KMS-11 (cell line): Measurements from ENCODE around the gene GRIK5.
"Not testable (repeated sequence)": the region's sequence is repeated elsewhere in the genome, so short reads cannot be mapped to it uniquely, and the experiment has no call there.

Experiments
- H2AFZ ChIP-seq: fragments of 200-600 bp; sonication (generic); 2 replicates; pipeline ENCODE4 v1.6.1; 2016; ENCODE audit warnings: antibody characterized with exemption, mixed run types, low read depth
- H3K27ac ChIP-seq: fragments of 200-600 bp; sonication (generic); 2 replicates; pipeline ENCODE4 v1.6.1; 2016; ENCODE audit warnings: mild to moderate bottlenecking, mixed run types
- H3K27me3 ChIP-seq: fragments of 200-600 bp; sonication (generic); 2 replicates; pipeline ENCODE4 v1.6.1; 2017; ENCODE audit warnings: mild to moderate bottlenecking, low read depth, mixed run types, moderate library complexity; ENCODE audit not compliant: insufficient read depth
- H3K36me3 ChIP-seq: fragments of 200-600 bp; sonication (generic); 2 replicates; pipeline ENCODE4 v1.6.1; 2017; ENCODE audit warnings: mild to moderate bottlenecking, mixed run types; ENCODE audit not compliant: insufficient read depth
- H3K4me1 ChIP-seq: fragments of 200-600 bp; sonication (generic); 2 replicates; pipeline ENCODE4 v1.6.1; 2016; ENCODE audit warnings: mild to moderate bottlenecking, low read depth, mixed run types; ENCODE audit not compliant: poor library complexity, severe bottlenecking
- H3K4me2 ChIP-seq: fragments of 200-600 bp; sonication (generic); 2 replicates; pipeline ENCODE4 v1.7.0; 2016; ENCODE audit warnings: mild to moderate bottlenecking, mixed run types
- H3K4me3 ChIP-seq: fragments of 200-600 bp; sonication (generic); IDR thresholded peaks from 2 replicates; pipeline ENCODE4 v1.6.1; 2017; ENCODE audit warnings: low read depth, low read length, mixed read lengths; ENCODE audit not compliant: insufficient read depth
- H3K79me2 ChIP-seq: fragments of 200-600 bp; sonication (generic); 2 replicates; pipeline ENCODE4 v1.6.1; 2016; ENCODE audit warnings: low read depth, mixed run types; ENCODE audit not compliant: insufficient read depth
- H3K9ac ChIP-seq: fragments of 200-600 bp; sonication (generic); 2 replicates; pipeline ENCODE4 v1.6.1; 2016; ENCODE audit warnings: mild to moderate bottlenecking, mixed run types
- H4K20me1 ChIP-seq: fragments of 200-600 bp; sonication (generic); 2 replicates; pipeline ENCODE4 v1.6.1; 2016; ENCODE audit warnings: mild to moderate bottlenecking, mixed run types; ENCODE audit not compliant: insufficient read depth
- CTCF ChIP-seq: fragments of 200-600 bp; sonication (generic); conservative IDR thresholded peaks from 2 replicates; pipeline ENCODE4 v1.6.1; 2017; ENCODE audit warnings: low read depth, mild to moderate bottlenecking, antibody characterized with exemption, low read length, moderate library complexity, mixed read lengths

GRIK5 gene

GRCh38 chr19:42017040-42017439 is 53.0 kb downstream of the GRIK5 start:
- Histone ChIP-seq H3K27ac (no peak overlapping the region), H3K9ac (no peak overlapping the region), H3K4me1 (no peaks in the 10 kb centered on the region), H3K36me3 (no peaks in the 10 kb centered on the region), H3K4me3 (no peak overlapping the region), H3K4me2 (no peak overlapping the region), H3K79me2 (no peaks in the 10 kb centered on the region), H3K27me3 (peaks cover 53% of the 10 kb centered on the region), H4K20me1 (no peaks in the 10 kb centered on the region), H2AFZ (no peak overlapping the region)
- no peak for TF ChIP-seq CTCF

- not testable (repeated sequence) for H3K36me3 ChIP-seq, H3K9ac ChIP-seq, H3K4me2 ChIP-seq, H3K27ac ChIP-seq, H4K20me1 ChIP-seq, H2AFZ ChIP-seq, H3K79me2 ChIP-seq, H3K4me3 ChIP-seq
- H3K27me3 ChIP-seq, result peaks cover 22% of the 10 kb centered on the region; the same call in 1 of the 2 replicates
- H3K4me1 ChIP-seq, result peaks cover 12% of the 10 kb centered on the region
Measured at GRCh38 chr19:42012747-42013146, 57.3 kb downstream of the GRIK5 start.

- Histone ChIP-seq H4K20me1 (no peaks in the 10 kb centered on the region), H3K36me3 (no peaks in the 10 kb centered on the region), H3K4me1 (peaks cover 12% of the 10 kb centered on the region), H3K27ac (no peak overlapping the region), H2AFZ (no peak overlapping the region), H3K9ac (no peak overlapping the region), H3K4me3 (no peak overlapping the region), H3K4me2 (no peak overlapping the region), H3K27me3 (peaks cover 25% of the 10 kb centered on the region; the same call in 1 of the 2 replicates), H3K79me2 (no peaks in the 10 kb centered on the region)
- no peak for TF ChIP-seq CTCF
Measured at GRCh38 chr19:42010245-42011126, 59.5 kb downstream of the GRIK5 start.

GRCh38 chr19:42006569-42006968 is 63.4 kb downstream of the GRIK5 start:
- Histone ChIP-seq H3K4me3 (no peak overlapping the region), H3K27ac (no peak overlapping the region), H3K79me2 (no peaks in the 10 kb centered on the region), H3K27me3 (peaks cover 54% of the 10 kb centered on the region), H3K9ac (no peak overlapping the region), H3K4me2 (no peak overlapping the region), H3K4me1 (peaks cover 12% of the 10 kb centered on the region), H2AFZ (no peak overlapping the region), H4K20me1 (no peaks in the 10 kb centered on the region), H3K36me3 (no peaks in the 10 kb centered on the region)
- no peak for TF ChIP-seq CTCF

GRCh38 chr19:42005504-42005903 is 64.5 kb downstream of the GRIK5 start:
- Histone ChIP-seq H3K27ac (no peak overlapping the region), H3K9ac (no peak overlapping the region), H2AFZ (no peak overlapping the region), H3K4me1 (peaks cover 11% of the 10 kb centered on the region), H4K20me1 (no peaks in the 10 kb centered on the region), H3K27me3 (peaks cover 65% of the 10 kb centered on the region), H3K36me3 (no peaks in the 10 kb centered on the region), H3K79me2 (no peaks in the 10 kb centered on the region), H3K4me3 (no peak overlapping the region), H3K4me2 (no peak overlapping the region)
- no peak for TF ChIP-seq CTCF
